T-helper 22 cell (primary cell): ENCODE results near the gene CFAP65.

Source experiments
- DNase-seq: peaks from one replicate; pipeline ENCODE4 v3.0.0-alpha.2; 2020; ENCODE audit warnings: low read depth

The CFAP65 gene, protein sequence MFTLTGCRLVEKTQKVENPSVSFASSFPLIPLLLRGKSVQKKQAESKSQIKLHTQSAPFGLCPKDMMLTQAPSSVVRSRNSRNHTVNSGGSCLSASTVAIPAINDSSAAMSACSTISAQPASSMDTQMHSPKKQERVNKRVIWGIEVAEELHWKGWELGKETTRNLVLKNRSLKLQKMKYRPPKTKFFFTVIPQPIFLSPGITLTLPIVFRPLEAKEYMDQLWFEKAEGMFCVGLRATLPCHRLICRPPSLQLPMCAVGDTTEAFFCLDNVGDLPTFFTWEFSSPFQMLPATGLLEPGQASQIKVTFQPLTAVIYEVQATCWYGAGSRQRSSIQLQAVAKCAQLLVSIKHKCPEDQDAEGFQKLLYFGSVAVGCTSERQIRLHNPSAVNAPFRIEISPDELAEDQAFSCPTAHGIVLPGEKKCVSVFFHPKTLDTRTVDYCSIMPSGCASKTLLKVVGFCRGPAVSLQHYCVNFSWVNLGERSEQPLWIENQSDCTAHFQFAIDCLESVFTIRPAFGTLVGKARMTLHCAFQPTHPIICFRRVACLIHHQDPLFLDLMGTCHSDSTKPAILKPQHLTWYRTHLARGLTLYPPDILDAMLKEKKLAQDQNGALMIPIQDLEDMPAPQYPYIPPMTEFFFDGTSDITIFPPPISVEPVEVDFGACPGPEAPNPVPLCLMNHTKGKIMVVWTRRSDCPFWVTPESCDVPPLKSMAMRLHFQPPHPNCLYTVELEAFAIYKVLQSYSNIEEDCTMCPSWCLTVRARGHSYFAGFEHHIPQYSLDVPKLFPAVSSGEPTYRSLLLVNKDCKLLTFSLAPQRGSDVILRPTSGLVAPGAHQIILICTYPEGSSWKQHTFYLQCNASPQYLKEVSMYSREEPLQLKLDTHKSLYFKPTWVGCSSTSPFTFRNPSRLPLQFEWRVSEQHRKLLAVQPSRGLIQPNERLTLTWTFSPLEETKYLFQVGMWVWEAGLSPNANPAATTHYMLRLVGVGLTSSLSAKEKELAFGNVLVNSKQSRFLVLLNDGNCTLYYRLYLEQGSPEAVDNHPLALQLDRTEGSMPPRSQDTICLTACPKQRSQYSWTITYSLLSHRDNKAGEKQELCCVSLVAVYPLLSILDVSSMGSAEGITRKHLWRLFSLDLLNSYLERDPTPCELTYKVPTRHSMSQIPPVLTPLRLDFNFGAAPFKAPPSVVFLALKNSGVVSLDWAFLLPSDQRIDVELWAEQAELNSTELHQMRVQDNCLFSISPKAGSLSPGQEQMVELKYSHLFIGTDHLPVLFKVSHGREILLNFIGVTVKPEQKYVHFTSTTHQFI (N-terminal part only)

DNA sequence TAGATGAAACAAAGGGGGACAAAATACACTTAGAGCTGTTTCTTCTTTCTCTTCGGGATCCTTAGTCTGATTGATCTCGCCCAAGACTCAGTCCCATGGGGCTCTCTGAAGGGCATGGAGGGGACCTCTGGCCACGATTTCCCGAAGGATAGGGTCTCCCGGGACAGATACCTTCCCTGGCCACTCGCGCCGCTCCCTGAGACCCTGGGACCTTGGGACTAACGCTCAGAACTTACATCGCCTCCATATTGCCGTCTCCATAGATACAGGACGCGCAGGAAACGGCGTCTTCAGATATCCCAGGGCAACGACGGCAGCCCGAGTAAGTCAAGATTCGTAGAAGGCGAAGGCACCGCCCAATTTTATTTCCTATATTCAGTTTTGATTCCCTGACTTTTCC, at the start of gene CFAP65:
Gene CFAP65 (minus strand): TSS at position 265 of the 400 bp plus-strand sequence. CDS start 2,468 bp downstream, outside the sequence.
- DNase-seq = no peak

DNA sequence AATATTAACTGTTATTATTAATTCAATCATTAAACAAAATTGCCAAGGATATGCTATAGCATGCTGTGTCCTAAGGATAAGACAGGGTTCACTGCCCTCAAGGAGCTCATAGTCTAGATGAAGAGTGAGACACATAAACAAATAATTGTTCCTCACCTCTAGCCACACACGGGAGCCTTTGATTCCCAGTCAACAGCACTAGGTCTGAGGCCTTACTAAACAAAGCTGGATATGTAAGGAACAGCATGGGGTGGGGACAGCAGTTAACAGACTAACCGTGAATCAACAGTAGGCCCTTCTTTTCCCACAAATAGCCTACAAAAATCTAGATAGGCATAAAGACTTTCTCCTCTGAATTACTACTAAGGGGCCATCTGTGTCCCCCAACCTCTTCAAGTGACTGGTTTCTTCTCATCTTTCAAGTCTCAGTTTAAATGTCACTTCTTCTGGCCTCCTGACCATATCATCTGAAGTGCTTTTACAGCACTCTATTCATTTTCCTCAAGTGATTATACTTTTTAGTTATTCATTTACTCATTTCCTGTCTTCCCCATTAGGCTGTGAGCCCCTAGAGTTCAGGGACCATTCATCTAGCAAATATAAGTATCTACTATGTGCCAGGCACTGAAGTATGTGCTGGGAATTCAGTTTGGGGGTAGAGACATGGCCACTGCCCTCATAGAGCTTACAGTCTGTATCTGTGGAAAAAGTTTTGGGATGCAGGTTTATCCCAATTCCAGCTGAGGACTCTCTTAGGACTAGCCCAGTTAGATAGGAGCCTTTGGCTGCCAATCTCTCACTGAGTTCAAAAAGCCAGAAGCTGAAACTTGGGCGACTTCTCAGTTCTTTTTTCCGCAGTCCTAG, 49.4 kb upstream of the CFAP65 start:
- DNase-seq = no peak

DNA sequence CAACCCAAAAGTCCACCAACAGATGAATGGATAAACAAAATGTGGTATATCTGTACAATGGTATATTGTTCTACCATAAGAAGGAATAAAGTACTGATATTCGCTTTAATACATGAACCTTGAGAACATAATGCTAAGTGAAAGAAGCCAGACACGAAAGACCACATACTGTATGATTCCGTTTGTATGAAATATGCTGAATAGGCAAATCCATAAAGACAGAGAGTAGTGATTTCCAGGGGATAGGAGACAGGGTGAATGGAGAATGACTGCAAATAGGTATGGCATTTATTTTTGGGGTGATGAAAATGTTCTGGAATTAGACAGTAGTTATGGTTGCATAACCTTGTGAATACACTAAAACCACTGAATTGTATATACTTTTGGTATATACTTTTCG, 48.0 kb upstream of the CFAP65 start:
- DNase-seq = no peak

DNA sequence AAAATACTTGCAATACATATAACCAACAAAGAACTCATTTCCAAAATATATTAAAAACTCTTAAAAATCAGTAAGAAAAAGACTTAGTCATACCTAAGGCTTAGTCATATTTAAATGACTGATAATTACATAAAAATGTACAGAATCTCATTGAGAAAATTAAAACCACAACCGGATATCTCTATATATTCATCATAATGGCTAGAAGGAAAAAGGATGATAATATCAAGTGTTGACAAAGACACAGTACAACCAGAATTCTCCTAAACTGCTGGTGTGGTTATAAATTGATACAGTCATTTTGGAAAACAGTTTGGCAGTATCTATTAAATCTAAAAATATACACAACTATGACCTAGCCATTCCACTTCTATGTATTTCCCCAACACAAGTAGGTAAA, 46.5 kb upstream of the CFAP65 start:
- DNase-seq = no peak

DNA sequence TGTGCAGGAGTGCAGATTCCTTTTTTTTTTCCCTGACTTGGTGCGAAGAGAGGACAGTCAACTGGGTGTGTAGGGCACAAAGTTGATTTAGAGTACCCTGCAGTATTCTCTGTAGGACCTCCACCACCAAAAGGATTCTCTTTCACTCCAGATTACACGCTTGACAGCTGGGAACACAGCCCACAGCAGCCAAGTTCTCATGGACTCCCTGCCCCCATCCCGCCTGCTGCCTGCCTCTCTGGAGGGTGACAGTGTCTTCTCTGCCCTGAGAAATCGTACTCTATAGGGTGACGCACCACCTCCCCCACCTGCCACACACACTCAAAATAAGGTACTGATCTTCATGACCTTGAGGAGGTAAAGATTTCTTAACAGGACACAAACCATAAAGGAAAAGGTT, 46.0 kb upstream of the CFAP65 start:
- DNase-seq = no peak

DNA sequence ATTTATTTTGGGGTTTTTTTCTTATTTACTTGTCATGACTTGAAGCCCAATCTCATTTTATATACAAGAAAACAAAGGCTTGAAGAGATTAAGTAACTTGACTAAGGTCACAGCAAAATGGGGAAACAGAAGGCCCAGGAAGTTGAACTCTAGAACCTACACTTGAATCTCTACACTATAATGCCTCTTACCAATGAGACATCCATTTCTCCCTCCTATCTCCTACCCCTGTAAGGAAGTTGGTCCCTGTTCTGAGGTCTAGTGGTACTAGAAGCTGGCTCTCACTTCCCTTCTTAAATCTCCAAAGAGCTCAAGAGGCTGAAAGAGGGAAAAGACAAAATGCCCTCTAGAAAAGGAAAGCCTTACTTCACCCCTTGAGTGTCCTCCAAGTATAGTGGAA, 44.9 kb upstream of the CFAP65 start:
- no peak for DNase-seq

DNA sequence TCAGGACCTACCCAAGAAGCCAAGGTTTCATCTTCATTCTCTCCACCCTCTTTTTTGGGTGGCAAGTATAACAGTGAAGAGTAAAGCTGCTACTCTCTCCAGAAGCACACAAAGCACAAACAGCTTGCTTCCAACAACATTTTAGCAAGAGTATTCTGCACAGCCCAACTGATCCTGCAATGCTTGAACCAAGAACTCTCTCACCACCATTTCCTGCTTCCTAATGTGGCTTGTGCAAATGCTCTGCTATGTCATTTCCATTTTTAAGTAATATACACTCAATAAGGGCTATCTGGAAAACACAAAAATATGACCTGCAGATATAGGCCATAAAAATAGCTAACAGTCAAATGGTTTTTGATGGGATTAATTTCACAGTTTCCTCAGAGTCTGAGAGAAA, 43.5 kb upstream of the CFAP65 start:
- no peak for DNase-seq

DNA sequence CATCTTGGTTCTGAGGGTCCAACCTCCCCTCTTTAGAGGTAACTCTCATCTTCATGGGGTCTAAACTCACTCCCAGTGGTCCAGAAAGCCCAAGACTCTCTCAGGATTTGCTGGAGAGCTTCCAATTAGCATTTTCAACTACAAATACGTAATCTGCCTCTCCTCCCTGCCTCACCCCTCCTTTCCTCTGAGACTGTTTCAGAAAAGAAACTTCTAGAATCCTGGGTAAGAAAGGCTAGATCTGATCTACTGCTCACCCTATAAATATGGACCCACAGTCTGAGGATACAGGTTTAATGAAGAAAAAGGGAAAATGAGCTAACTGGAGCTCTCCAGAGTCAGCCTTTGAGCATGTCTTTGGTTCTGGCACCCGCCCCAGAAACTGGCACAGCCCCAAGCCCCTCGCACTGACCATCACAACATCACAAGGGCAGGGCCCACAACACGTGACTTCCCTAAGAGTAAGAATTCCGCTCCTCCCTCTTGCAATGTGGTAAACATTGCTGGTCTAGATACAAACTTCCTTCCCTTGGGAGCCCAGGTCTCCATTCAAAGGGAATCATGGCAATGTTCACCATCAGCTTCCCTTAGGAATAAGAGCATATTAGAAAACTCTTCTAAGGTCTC, 41.1 kb upstream of the CFAP65 start:
- DNase-seq = no peak

DNA sequence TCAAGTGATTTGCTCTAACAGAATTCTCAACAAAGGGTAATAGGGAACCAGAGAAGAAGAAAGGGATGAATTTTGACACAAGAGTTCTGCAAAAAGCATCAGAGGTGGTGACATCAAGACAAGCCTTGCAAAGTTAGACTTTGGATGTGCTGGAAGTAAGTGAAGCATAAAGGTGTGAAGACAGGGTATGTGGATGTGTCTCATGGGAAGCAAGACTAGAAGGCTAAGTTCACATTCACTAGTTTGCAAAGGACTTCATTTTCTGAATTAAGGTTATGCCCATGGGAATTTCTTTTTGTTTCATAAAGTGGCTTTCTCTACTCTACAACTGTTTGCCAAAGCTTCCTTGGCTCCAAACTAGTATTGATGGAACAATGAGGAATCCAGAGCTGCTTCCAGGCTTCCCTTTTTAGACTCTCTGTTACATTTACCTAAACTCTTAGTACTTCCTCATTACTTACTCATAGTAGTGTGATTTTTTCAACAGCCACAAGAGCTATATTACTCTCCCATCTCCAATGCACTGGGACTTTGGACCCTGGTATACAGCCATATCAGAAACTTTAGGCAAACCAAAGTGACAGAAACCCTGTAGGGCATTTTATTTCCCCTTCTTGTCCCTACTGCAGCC, 40.5 kb upstream of the CFAP65 start:
- no peak for DNase-seq

DNA sequence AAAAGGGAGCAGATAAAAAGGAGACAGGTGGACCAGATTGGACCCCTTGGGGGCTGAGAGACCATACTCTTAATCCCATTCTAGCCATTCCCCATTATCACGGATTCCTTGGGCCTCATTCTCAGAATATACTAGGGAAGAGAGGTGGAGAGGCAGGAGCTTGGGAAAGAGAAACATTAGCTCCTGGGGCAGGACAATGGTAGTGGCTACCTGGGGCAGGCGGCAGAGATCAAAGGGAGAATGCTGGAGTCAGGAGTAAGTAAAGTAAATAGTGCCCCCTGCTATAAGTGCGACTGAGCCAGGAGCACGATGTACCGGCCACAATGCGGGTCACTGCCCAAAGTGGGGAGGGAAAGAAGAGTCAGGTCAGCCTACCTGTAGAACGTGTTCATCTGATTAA, 39.8 kb upstream of the CFAP65 start:
- DNase-seq = no peak

DNA sequence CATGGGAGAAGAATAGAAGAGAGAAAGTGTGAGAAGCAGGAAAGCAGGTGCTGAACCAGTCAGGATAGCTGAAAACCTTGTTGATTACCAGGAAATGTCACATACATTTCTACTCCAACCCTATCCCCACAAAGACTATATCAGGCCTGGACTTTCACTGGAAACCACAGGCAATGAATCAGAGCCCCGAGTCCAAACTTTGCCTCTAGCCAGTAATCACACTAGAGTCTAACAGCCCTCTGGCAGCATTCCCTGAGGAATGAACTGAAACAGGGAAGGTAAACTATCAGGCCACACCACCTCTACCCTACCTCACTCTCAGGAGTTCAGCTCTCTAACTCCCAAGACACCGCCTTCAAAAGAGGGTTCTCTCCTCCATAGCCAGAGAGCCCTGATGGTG, 38.1 kb upstream of the CFAP65 start:
- no peak for DNase-seq

DNA sequence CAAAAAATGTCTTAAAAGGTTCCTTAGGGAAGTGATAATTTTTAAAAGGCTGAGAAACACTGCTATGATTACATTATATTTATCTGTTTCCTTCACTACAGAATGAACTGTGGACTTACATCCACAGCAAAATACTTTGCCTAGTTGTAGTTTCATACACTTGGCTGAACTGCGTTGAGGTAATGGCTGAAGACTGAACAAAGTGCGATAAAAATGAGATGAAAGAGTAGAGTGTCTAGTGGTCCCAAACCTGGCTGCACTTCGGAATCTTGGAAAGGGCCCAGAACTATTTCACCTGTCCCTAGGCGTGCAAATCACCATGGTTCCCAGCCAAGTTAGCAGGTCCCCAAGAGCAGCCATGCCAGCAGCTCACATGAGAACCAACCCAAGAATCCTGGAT, 37.6 kb upstream of the CFAP65 start:
- no peak for DNase-seq

DNA sequence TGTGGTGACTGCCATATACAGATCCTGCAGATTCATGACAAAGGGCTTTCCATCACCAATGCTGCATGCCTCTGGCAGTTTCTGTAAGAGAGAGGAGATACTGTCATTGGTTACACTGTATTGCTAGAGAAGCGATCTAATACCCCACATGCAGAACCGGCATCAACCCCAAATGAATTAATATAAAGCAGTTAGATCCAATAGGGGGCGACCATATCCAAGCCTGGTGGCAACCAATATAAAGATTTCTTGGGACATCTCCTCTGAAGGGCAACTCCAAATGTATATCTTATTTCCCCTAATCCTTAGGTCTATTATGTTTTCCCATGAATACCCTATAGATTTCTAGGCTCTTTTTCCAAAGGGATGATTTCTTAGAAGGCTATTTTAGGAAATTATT, 36.8 kb upstream of the CFAP65 start:
- DNase-seq = no peak

DNA sequence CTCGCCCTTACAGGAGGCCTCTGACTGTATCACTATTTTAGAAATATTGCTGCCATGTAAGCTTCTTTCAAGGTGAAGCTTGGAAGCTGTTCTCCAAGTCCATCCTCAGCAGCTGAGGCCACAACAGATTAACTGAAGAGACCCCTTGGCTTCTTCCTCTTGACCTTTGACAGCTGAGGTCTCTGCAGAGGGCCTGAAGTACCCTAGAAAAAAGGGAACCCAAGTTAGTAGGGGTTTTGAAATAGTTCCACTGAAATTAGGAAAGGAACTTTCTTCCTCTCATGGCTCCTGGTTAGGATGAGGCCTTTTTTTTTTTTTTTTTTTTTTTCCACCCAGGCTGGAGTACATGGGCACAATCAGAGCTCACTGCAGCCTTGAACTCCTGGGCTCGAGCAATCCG, 34.9 kb upstream of the CFAP65 start:
- DNase-seq = no peak

DNA sequence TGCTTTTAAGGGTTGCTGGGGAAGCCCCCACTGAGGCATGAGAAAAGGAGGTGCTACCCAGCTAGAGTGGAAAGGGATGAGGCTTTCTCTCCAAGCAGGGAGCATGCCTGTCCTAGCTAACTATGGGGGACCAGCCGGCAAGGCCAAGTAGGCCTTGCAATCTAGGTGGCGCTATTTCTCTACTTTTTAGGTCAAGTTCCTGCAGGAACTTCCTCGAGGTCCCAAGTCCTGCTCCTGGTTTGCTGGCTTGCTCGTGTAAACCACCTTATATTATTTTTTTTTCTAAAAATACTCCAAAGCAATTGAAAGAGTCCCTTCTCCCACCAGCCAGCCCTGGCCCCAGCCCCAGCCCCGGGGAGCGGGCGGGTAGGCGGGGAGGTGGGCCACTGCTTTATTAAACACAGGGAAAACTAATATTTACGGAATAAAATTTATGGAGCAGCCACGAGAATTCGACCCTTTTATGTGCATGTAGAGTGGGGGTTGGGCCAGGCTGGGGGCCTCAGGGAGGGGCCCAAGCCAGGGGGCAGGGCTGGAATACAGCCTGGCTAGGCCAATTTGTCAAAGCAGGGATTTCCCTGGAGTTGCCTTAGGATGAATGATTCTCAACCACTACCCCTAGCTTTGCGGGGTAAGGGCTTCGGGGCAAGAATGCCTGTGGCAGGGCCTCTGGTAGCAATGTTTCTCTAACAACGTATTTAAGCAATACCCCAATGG, 32.3 kb upstream of the CFAP65 start:
- DNase-seq = no peak

DNA sequence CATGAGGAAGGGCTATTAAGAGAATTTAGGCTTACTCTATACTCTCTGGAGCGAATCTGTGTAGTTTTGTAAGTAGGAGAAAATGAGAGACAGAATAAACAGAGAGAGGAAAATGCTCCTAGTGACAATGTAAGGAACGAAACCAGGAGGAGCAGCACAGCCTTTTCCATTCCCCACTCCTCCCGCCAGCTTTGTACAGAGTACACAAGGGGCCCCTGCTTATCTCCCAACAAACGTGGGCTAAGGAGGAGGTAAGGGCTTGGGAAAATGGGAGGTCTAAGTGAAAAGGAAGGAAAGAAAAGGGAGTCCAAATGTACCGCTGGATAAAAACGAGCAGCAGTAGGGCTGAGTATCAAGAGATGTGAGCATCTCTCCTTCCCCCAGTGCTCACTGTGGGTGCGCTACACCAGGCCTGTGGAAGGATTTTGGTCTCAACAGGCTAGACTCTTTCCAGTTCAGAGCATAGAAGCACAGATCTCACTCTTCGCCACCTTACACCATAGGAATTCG, 31.5 kb upstream of the CFAP65 start:
- DNase-seq = no peak

DNA sequence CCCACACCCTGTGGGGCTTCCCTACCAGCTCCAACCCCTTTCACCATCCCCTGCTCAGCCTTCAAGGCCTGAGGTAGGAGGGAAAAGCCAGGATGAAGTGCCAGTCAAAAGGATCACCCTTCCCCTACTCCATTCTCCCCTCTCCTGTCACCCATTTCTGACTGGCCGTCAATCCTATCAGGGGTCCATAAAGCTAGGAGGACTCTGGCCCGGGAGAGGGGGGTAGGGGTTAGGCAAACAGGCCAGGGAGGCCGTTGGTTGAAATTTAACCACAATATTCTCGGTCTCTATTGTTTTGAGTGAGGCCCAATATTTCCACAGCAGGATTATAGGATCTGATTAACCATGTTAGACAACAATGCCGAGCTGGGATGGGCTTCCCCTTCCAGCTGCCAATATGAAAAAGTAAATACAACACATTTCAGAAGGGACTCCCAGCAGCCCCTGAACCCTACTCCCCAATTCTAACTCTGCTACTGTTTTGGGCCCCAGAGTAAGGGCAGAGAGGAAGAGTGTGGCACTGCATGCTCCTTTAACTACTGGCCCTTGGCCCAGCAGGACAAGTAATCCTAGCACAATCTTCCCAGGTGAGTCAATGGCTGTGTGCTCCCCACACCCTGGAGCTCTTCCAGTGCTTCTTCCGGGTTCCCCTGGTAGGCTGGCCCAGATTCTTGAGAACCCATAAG, 30.0 kb upstream of the CFAP65 start:
- no peak for DNase-seq

DNA sequence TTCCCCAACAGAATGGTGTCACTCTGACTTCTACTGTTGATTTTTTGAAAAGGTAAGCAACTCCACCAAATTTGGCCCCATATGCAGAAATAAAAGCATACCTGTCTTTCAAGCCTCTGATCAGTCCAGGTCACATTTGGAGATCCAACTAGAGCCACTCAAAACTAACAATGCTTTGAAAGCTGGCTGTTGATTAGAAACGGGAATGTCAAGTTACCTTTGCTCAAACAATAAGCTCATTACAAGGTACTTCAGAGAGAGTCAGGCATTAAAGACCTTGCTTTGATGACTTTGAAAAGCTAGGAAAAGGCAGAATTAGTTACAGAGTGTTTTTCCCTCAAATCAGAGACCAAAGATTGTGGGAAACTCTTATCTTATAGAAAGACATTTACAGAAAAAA, 24.2 kb upstream of the CFAP65 start:
- DNase-seq = no peak

DNA sequence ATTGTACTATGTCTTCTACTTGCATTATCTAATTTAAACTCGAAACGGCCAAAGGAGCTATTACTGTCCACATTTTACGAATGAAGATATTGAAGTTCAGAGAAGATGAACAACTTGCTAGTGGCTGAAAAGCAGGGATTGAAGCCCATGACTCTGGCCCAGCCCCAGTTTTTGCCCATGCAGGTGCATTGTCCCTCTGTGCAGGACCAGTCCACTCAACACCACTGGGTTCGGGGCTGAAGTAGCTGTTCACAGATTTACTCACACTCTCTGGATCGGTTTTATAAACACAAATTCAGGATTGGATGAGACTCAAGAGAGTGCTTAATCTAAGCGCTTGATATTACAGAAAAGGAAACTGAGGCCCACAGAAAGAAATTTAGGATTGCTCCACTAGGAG, 20.8 kb upstream of the CFAP65 start:
- DNase-seq = no peak
